ENCODE measurements around the gene AP1M1.

Gene AP1M1

GRCh38 chr19:16265890-16266585 lies 68.3 kb downstream of the AP1M1 start:
- TF ChIP-seq ZBTB7A (IDR thresholded peaks at IDR 0.05; ENCODE audit: low read depth) (no peak), YY1 (IDR thresholded peaks at IDR 0.05; ENCODE audit: low read depth) (no peak), CEBPB (IDR thresholded peaks at IDR 0.05) (no peak), EP300 (IDR thresholded peaks at IDR 0.05; ENCODE audit: borderline replicate concordance) (no peak), FOXM1 (IDR thresholded peaks at IDR 0.05; ENCODE audit: borderline replicate concordance, low read depth) (no peak), MAX (IDR thresholded peaks at IDR 0.05) (no peak), TAF1 (IDR thresholded peaks at IDR 0.05; ENCODE audit: low read depth) (no peak), TCF12 (IDR thresholded peaks at IDR 0.05; ENCODE audit: low read depth) (no peak), CREB1 (IDR thresholded peaks at IDR 0.05; ENCODE audit: low read depth) (no peak), TEAD4 (IDR thresholded peaks at IDR 0.05) (no peak), RAD21 (IDR thresholded peaks at IDR 0.05; ENCODE audit: low read depth) (no peak), EGR1 (IDR thresholded peaks at IDR 0.05) (no peak), REST (IDR thresholded peaks at IDR 0.05; ENCODE audit: low read depth) (no peak), USF1 (IDR thresholded peaks at IDR 0.05) (no peak), NFIC (IDR thresholded peaks at IDR 0.05) (no peak)

- TF ChIP-seq CREB1 (IDR thresholded peaks at IDR 0.05; ENCODE audit: low read depth), result no peak
- no peak for TF ChIP-seq ZBTB7A (IDR thresholded peaks at IDR 0.05; ENCODE audit: low read depth)
- no peak for TF ChIP-seq USF1 (IDR thresholded peaks at IDR 0.05)
- no peak for TF ChIP-seq MAX (IDR thresholded peaks at IDR 0.05)
- no peak for TF ChIP-seq TEAD4 (IDR thresholded peaks at IDR 0.05)
- no peak for TF ChIP-seq EP300 (IDR thresholded peaks at IDR 0.05; ENCODE audit: borderline replicate concordance)
- no peak for TF ChIP-seq YY1 (IDR thresholded peaks at IDR 0.05; ENCODE audit: low read depth)
- no peak for TF ChIP-seq TAF1 (IDR thresholded peaks at IDR 0.05; ENCODE audit: low read depth)
- no peak for TF ChIP-seq FOXM1 (IDR thresholded peaks at IDR 0.05; ENCODE audit: borderline replicate concordance, low read depth)
- no peak for TF ChIP-seq TCF12 (IDR thresholded peaks at IDR 0.05; ENCODE audit: low read depth)
- TF ChIP-seq EGR1 (IDR thresholded peaks at IDR 0.05), result no peak
- no peak for TF ChIP-seq CEBPB (IDR thresholded peaks at IDR 0.05)
- no peak for TF ChIP-seq REST (IDR thresholded peaks at IDR 0.05; ENCODE audit: low read depth)
- no peak for TF ChIP-seq RAD21 (IDR thresholded peaks at IDR 0.05; ENCODE audit: low read depth)
- TF ChIP-seq NFIC (IDR thresholded peaks at IDR 0.05), result no peak
Measured at GRCh38 chr19:16266586-16266942, 68.9 kb downstream of the AP1M1 start.

DNA sequence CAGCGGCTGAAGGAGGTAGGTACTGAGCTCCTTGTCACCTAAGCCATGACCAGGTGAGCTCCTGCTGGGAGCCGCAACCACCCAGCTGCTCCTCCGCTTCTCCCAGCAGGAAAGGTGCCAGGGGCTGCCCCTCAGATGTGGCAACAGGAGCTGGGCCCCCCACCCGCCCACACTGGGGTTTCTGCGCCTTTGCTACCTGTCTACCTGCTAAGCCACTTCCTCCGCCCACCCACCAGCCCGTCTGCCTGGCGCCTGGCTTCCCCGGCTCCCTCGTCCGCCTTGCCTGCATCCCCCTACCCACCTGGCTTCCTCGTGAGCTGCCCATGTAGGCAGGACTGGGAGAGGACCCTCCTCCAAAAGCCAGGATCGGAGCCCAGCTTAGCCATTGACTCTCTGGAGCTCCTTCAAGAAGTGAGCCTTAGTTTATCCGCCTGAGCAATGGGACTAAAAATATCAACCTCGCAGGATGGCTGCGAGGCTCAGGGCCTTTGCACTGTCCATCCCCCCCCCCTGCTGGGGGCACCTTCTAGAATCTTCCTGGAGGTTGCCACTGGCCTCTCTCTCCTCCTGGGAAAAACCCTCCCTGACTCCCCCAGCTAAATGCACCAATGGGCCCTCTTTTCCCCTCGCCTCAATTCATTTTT lies 71.1 kb downstream of the AP1M1 start:
- TF ChIP-seq CEBPB (IDR thresholded peaks at IDR 0.05), result no peak
- TF ChIP-seq EP300 (IDR thresholded peaks at IDR 0.05; ENCODE audit: borderline replicate concordance), result no peak
- TF ChIP-seq NFIC (IDR thresholded peaks at IDR 0.05), result no peak
- TF ChIP-seq FOXM1 (IDR thresholded peaks at IDR 0.05; ENCODE audit: borderline replicate concordance, low read depth), result no peak
- no peak for TF ChIP-seq TCF12 (IDR thresholded peaks at IDR 0.05; ENCODE audit: low read depth)
- TF ChIP-seq EGR1 (IDR thresholded peaks at IDR 0.05), result no peak
- no peak for TF ChIP-seq CREB1 (IDR thresholded peaks at IDR 0.05; ENCODE audit: low read depth)
- TF ChIP-seq YY1 (IDR thresholded peaks at IDR 0.05; ENCODE audit: low read depth), result no peak
- TF ChIP-seq ZBTB7A (IDR thresholded peaks at IDR 0.05; ENCODE audit: low read depth), result no peak
- TF ChIP-seq TAF1 (IDR thresholded peaks at IDR 0.05; ENCODE audit: low read depth), result no peak
- no peak for TF ChIP-seq REST (IDR thresholded peaks at IDR 0.05; ENCODE audit: low read depth)
- no peak for TF ChIP-seq USF1 (IDR thresholded peaks at IDR 0.05)
- no peak for TF ChIP-seq MAX (IDR thresholded peaks at IDR 0.05)
- no peak for TF ChIP-seq TEAD4 (IDR thresholded peaks at IDR 0.05)
- no peak for TF ChIP-seq RAD21 (IDR thresholded peaks at IDR 0.05; ENCODE audit: low read depth)

All from Ishikawa (cell line).